ENCODE data around the gene NPFFR2.
"Not testable (repeated sequence)": the region's sequence is repeated elsewhere in the genome, so short reads cannot be mapped to it uniquely, and the experiment has no call there.

DNA sequence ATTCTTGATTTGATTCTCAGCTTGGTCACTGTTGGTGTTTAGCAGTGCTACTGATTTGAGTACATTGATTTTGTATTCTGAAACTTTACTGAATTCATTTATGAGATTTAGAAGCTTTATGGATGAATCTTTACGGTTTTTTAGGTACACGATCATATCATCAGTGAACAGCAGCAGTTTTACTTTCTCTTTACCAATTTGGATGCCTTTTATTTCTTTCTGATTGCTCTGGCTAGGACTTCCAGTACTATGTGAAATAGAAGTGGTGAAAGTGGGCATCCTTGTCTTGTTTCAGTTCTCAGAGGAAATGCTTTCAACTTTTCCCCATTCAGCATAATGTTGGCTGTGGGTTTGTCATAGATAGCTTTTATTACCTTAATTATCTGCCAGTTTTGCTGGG lies 58.8 kb downstream of the NPFFR2 start:
- TF ChIP-seq POLR2AphosphoS5, POLR2A, EP300 (IDR thresholded peaks at IDR 0.05): not testable (repeated sequence)
- TF ChIP-seq, protein P1, sequence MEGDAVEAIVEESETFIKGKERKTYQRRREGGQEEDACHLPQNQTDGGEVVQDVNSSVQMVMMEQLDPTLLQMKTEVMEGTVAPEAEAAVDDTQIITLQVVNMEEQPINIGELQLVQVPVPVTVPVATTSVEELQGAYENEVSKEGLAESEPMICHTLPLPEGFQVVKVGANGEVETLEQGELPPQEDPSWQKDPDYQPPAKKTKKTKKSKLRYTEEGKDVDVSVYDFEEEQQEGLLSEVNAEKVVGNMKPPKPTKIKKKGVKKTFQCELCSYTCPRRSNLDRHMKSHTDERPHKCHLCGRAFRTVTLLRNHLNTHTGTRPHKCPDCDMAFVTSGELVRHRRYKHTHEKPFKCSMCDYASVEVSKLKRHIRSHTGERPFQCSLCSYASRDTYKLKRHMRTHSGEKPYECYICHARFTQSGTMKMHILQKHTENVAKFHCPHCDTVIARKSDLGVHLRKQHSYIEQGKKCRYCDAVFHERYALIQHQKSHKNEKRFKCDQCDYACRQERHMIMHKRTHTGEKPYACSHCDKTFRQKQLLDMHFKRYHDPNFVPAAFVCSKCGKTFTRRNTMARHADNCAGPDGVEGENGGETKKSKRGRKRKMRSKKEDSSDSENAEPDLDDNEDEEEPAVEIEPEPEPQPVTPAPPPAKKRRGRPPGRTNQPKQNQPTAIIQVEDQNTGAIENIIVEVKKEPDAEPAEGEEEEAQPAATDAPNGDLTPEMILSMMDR (IDR thresholded peaks at IDR 0.05): not testable (repeated sequence)

Measured in stomach (tissue), 4 donors.